Right lobe of liver (tissue), 6 donors: ENCODE measurements around the gene LMBRD1. TPM values are rescaled to one million over a fixed set of nuclear protein-coding genes. Genes with fewer than 3 reads are reported as not detected.

ENCODE experiments used
- ATAC-seq, 4 donors: fragments of 200-7000 bp; cut with Tn5 transposase; one replicate each; pipeline ENCODE4 v1.9.1; 2020; ENCODE audit warnings: mild to moderate bottlenecking in 4 of 4, moderate library complexity in 4 of 4
- DNase-seq, 3 donors: peaks; one replicate each; pipeline ENCODE4 v3.0.0-alpha.2; 2020
- H3K27ac ChIP-seq, 3 donors: fragments of 200-600 bp; one replicate each; pipeline ENCODE4 v1.8.0; 2022
- H3K27me3 ChIP-seq, 2 donors: fragments of 200-600 bp; one replicate each; pipeline ENCODE4 v1.8.0; 2022
- H3K36me3 ChIP-seq, 4 donors: fragments of 200-600 bp; sonication (generic) in 1 of 4; one replicate each; pipeline versions ENCODE4 v1.5.1 to v1.8.0; 2017 to 2022; ENCODE audit warnings: control low read depth in 1 of 4
- H3K4me1 ChIP-seq, 4 donors: fragments of 200-600 bp; sonication (generic) in 1 of 4; one replicate each; pipeline versions ENCODE4 v1.5.1 to v1.8.0; 2017 to 2022; ENCODE audit warnings: control low read depth in 1 of 4
- H3K4me3 ChIP-seq, 3 donors: fragments of 200-600 bp; one replicate each; pipeline ENCODE4 v1.8.0; 2022
- H3K9me3 ChIP-seq, 4 donors: fragments of 200-600 bp; sonication (generic) in 1 of 4; one replicate each; pipeline versions ENCODE4 v1.5.1 to v1.8.0; 2017 to 2022; ENCODE audit warnings: control low read depth in 1 of 4
- CTCF ChIP-seq, 4 donors: fragments of 200-600 bp in 3 of 4; fragments of 450-650 bp in 1 of 4; IDR thresholded peaks; one replicate each; pipeline versions ENCODE4 v1.5.1 to v1.8.0; 2016 to 2022; ENCODE audit warnings: antibody characterized with exemption in 4 of 4, mild to moderate bottlenecking in 2 of 4
- POLR2A ChIP-seq: fragments of 450-650 bp; IDR thresholded peaks from one replicate; pipeline ENCODE4 v1.6.1; 2017; ENCODE audit warnings: antibody characterized with exemption, mild to moderate bottlenecking
- WGBS: methylation state at CpG from one replicate; pipeline ENCODE4 v1.1.6; 2018; ENCODE audit warnings: low coverage, low lambda C conversion rate; ENCODE audit not compliant: insufficient coverage; ENCODE audit errors: missing lambda C conversion rate; 5-methylcytosine and 5-hydroxymethylcytosine counted together
- intact Hi-C, 2 donors: fragments of 100-400 bp; cut with DNase I; formaldehyde crosslinking; loops; one replicate each; pipeline versions ENCODE4 v1.11.2 to v1.14.1; 2022
- long read RNA-seq: library from polyadenylated mRNA; unstranded; transcript quantifications from one replicate; pipeline ENCODE4 v2.0.0, GENCODE V29; 2019
- total RNA-seq, 6 experiments: library from RNA; depleted of rRNA in 2 of 6; stranded (reverse); fragments of >200 nt in 2 of 6; fragmentation: NEBNext Ultra II Directional in 3 of 6; extraction: Animal tissue kit (Norgen Biotek cat#: 25700) in 3 of 6; gene quantifications; one replicate each; pipeline versions ENCODE4 v1.1.0 to v1.2.4, GENCODE V29; 2016 to 2023
- donor health status: DM: no; HTN: yes; CAD: no.
- donor health status: DM: no; HTN: no; CAD: no.
- donor health status: DM: no; HTN: no; CAD: no.
- donor health status: DM: no; HTN: yes; CAD: no.
- donor health status: DM: no; HTN: yes; CAD: no.

LMBRD1 gene
- total RNA-seq: 10 to 100 TPM; 37.9 to 57.7 (median 50.2) TPM
- long read RNA-seq, transcript LMBRD1-202 (16 exons, 2,264 nt): major isoform, 7 of 14 reads
- long read RNA-seq, partial matches to known transcripts: 1 of 14 reads
- long read RNA-seq, other reads (novel, unspliced or antisense): 6 of 14 reads

- peak; percentile 61 to 82 (median 74) for TF ChIP-seq CTCF (IDR thresholded peaks at IDR 0.05)
- TF ChIP-seq POLR2A: no peak
- WGBS: 0% methylated on average over 18 of the region's 39 CpGs
- DNase-seq (peak; percentile 99 to 100 (median 99)), ATAC-seq (peak; percentile 86 to 94 (median 91))
- Histone ChIP-seq H3K27me3 (no peaks in the 10 kb centered on the region), H3K9me3 (no peaks in the 10 kb centered on the region), H3K36me3 (no peaks in the 10 kb centered on the region), H3K27ac (peak within 1 kb of the TSS; percentile 97 to 98 (median 98)), H3K4me1 (peaks cover 0 to 26% (median 11%) of the 10 kb centered on the region in 4 donors), H3K4me3 (peak within 1 kb of the TSS; percentile 56 to 66 (median 60))
- intact Hi-C loops: no loop called here
Measured at GRCh38 chr6:69796642-69797390, at the start of gene LMBRD1. Gene LMBRD1 (minus strand): TSS chr6:69797010. CDS start chr6:69796881, 129 bp downstream.

GRCh38 chr6:69846312-69846711, 49.5 kb upstream of the LMBRD1 start:
- H3K27ac ChIP-seq: peak overlapping the region; percentile 17 to 39 (median 22)
- 39% methylated on average over 2 of the region's 2 CpGs for WGBS
- H3K9me3 ChIP-seq: no peaks in the 10 kb centered on the region
- peak; percentile 75 to 88 (median 80) for ATAC-seq
- DNase-seq: peak in 1 of 3 donors; percentile 40
- peaks cover 0 to 17% (median 0%) of the 10 kb centered on the region in 4 donors for H3K4me1 ChIP-seq
- no peaks in the 10 kb centered on the region for H3K27me3 ChIP-seq
- H3K4me3 ChIP-seq: no peak overlapping the region
- TF ChIP-seq CTCF (IDR thresholded peaks at IDR 0.05) (no peak), POLR2A (no peak)
- intact Hi-C loops: no loop called here
- no peaks in the 10 kb centered on the region for H3K36me3 ChIP-seq

GRCh38 chr6:69843189-69843588, 46.4 kb upstream of the LMBRD1 start:
- ATAC-seq: no peak
- Histone ChIP-seq H3K4me1 (peaks cover 0 to 17% (median 0%) of the 10 kb centered on the region in 4 donors), H3K27ac (no peak overlapping the region), H3K4me3 (no peak overlapping the region), H3K27me3 (no peaks in the 10 kb centered on the region), H3K36me3 (no peaks in the 10 kb centered on the region), H3K9me3 (no peaks in the 10 kb centered on the region)
- intact Hi-C loops: no loop called here
- TF ChIP-seq CTCF (IDR thresholded peaks at IDR 0.05): no peak
- TF ChIP-seq POLR2A: no peak
- 78% methylated on average over 1 of the region's 1 CpG for WGBS
- no peak for DNase-seq

GRCh38 chr6:69841862-69842261, 45.1 kb upstream of the LMBRD1 start:
- no peaks in the 10 kb centered on the region for H3K9me3 ChIP-seq
- ATAC-seq (no peak), DNase-seq (no peak)
- 83% methylated on average over 1 of the region's 1 CpG for WGBS
- intact Hi-C loops: no loop called here
- TF ChIP-seq CTCF (IDR thresholded peaks at IDR 0.05): no peak
- no peak for TF ChIP-seq POLR2A
- H3K27ac ChIP-seq: no peak overlapping the region
- no peak overlapping the region for H3K4me3 ChIP-seq
- peaks cover 0 to 12% (median 0%) of the 10 kb centered on the region in 4 donors for H3K4me1 ChIP-seq
- no peaks in the 10 kb centered on the region for H3K27me3 ChIP-seq
- no peaks in the 10 kb centered on the region for H3K36me3 ChIP-seq
